OCI-LY7 (cell line): Measurements from ENCODE around the gene GTF2I.

Source experiments
- CTCF ChIP-seq: fragments of 200-600 bp; sonication (generic); conservative IDR thresholded peaks from 2 replicates; pipeline ENCODE4 v1.5.1; 2014; ENCODE audit warnings: mild to moderate bottlenecking, antibody characterized with exemption, low read length, moderate library complexity, mixed read lengths
- EZH2phosphoT487 ChIP-seq: fragments of 200-600 bp; sonication (generic); IDR thresholded peaks from 2 replicates; pipeline ENCODE4 v1.6.1; 2018; ENCODE audit warnings: low read depth, borderline replicate concordance, mild to moderate bottlenecking, mixed run types, antibody characterized with exemption, low read length, moderate library complexity, mixed read lengths

GRCh38 chr7:74623135-74623534 is 34.4 kb upstream of the GTF2I start:
- TF ChIP-seq CTCF (no peak), EZH2phosphoT487 (no peak)
